ENCODE measurements around the gene TLR7. TPM values are rescaled to one million over a fixed set of nuclear protein-coding genes. Genes with fewer than 3 reads are reported as not detected.

Gene TLR7
- total RNA-seq (not detected), polyA plus RNA-seq (not detected)

GRCh38 chrX:12866451-12867377, at the start of gene TLR7:
TLR7 (plus strand) TSS chrX:12867072; CDS start chrX:12867579, 507 bp downstream.
- H3K27me3 Mint-ChIP-seq: peaks cover 7 to 9% of the 10 kb centered on the region in 2 donors
- no peaks in the 10 kb centered on the region for H3K36me3 Mint-ChIP-seq
- ChIA-PET CTCF (no interaction called here), POLR2A (no interaction called here)
- Histone ChIP-seq H3K4me3 (ENCODE audit: low read length) (no peak within 1 kb of the TSS), H3K4me1 (ENCODE audit: insufficient read depth, low read length) (no peaks in the 10 kb centered on the region), H3K27me3 (ENCODE audit: insufficient read depth, low read length, poor library complexity, severe bottlenecking) (no peaks in the 10 kb centered on the region), H3K9me3 (ENCODE audit: low read length) (no peaks in the 10 kb centered on the region), H3K27ac (ENCODE audit: low read depth, low read length) (no peak within 1 kb of the TSS), H3K36me3 (ENCODE audit: insufficient read depth, low read length) (no peaks in the 10 kb centered on the region)
- no peak for DNase-seq
- H3K9me3 Mint-ChIP-seq: peaks cover 0 to 5% (median 3%) of the 10 kb centered on the region in 5 donors
- no peak within 1 kb of the TSS for H3K27ac Mint-ChIP-seq
- H3K4me3 Mint-ChIP-seq: no peak within 1 kb of the TSS
- no peaks in the 10 kb centered on the region for H3K4me1 Mint-ChIP-seq

GRCh38 chrX:12817528-12817927, 49.3 kb upstream of the TLR7 start:
- ChIA-PET POLR2A (no interaction called here), CTCF (interaction anchor here (0.7 kb wide), 1 partner anchor 818 kb away, joined by 3 read pairs; no protein-coding TSS in a partner anchor)
- Histone ChIP-seq H3K36me3 (ENCODE audit: insufficient read depth, low read length) (peaks cover 4% of the 10 kb centered on the region), H3K4me3 (ENCODE audit: low read length) (no peak overlapping the region), H3K27ac (ENCODE audit: low read depth, low read length) (no peak overlapping the region), H3K9me3 (ENCODE audit: low read length) (no peaks in the 10 kb centered on the region), H3K27me3 (ENCODE audit: insufficient read depth, low read length, poor library complexity, severe bottlenecking) (no peaks in the 10 kb centered on the region), H3K4me1 (ENCODE audit: insufficient read depth, low read length) (no peaks in the 10 kb centered on the region)
- no peak for DNase-seq
- Mint-ChIP-seq H3K9me3 (no peaks in the 10 kb centered on the region), H3K4me3 (no peak overlapping the region), H3K27me3 (no peaks in the 10 kb centered on the region), H3K36me3 (peaks cover 5 to 52% (median 7%) of the 10 kb centered on the region in 3 donors), H3K4me1 (no peaks in the 10 kb centered on the region), H3K27ac (no peak overlapping the region)

GRCh38 chrX:12819222-12819621, 47.6 kb upstream of the TLR7 start:
- Mint-ChIP-seq H3K27ac (no peak overlapping the region), H3K4me3 (no peak overlapping the region), H3K9me3 (no peaks in the 10 kb centered on the region), H3K36me3 (peaks cover 5 to 57% (median 9%) of the 10 kb centered on the region in 3 donors), H3K4me1 (no peaks in the 10 kb centered on the region), H3K27me3 (no peaks in the 10 kb centered on the region)
- Histone ChIP-seq H3K27me3 (ENCODE audit: insufficient read depth, low read length, poor library complexity, severe bottlenecking) (no peaks in the 10 kb centered on the region), H3K27ac (ENCODE audit: low read depth, low read length) (no peak overlapping the region), H3K36me3 (ENCODE audit: insufficient read depth, low read length) (peaks cover 6% of the 10 kb centered on the region), H3K9me3 (ENCODE audit: low read length) (no peaks in the 10 kb centered on the region), H3K4me1 (ENCODE audit: insufficient read depth, low read length) (no peaks in the 10 kb centered on the region), H3K4me3 (ENCODE audit: low read length) (no peak overlapping the region)
- ChIA-PET POLR2A (no interaction called here), CTCF (no interaction called here)
- no peak for DNase-seq

- Histone ChIP-seq H3K27me3 (ENCODE audit: insufficient read depth, low read length, poor library complexity, severe bottlenecking) (no peaks in the 10 kb centered on the region), H3K4me1 (ENCODE audit: insufficient read depth, low read length) (no peaks in the 10 kb centered on the region), H3K9me3 (ENCODE audit: low read length) (no peaks in the 10 kb centered on the region), H3K27ac (ENCODE audit: low read depth, low read length) (no peak overlapping the region), H3K4me3 (ENCODE audit: low read length) (no peak overlapping the region), H3K36me3 (ENCODE audit: insufficient read depth, low read length) (peaks cover 6% of the 10 kb centered on the region)
- no peak for DNase-seq
- POLR2A ChIA-PET: no interaction called here
- Mint-ChIP-seq H3K9me3 (no peaks in the 10 kb centered on the region), H3K36me3 (peaks cover 5 to 63% (median 12%) of the 10 kb centered on the region in 3 donors), H3K4me1 (no peaks in the 10 kb centered on the region), H3K27me3 (no peaks in the 10 kb centered on the region), H3K4me3 (no peak overlapping the region), H3K27ac (no peak overlapping the region)
- CTCF ChIA-PET: no interaction called here
Observed at GRCh38 chrX:12820737-12821136, 46.1 kb upstream of the TLR7 start.

- no peak overlapping the region for H3K27ac Mint-ChIP-seq
- peaks cover 0 to 44% (median 12%) of the 10 kb centered on the region in 3 donors for H3K36me3 Mint-ChIP-seq
- ChIA-PET CTCF (no interaction called here), POLR2A (no interaction called here)
- H3K4me1 Mint-ChIP-seq: no peaks in the 10 kb centered on the region
- DNase-seq: no peak
- Histone ChIP-seq H3K4me3 (ENCODE audit: low read length) (no peak overlapping the region), H3K4me1 (ENCODE audit: insufficient read depth, low read length) (no peaks in the 10 kb centered on the region), H3K27me3 (ENCODE audit: insufficient read depth, low read length, poor library complexity, severe bottlenecking) (no peaks in the 10 kb centered on the region), H3K27ac (ENCODE audit: low read depth, low read length) (no peak overlapping the region), H3K36me3 (ENCODE audit: insufficient read depth, low read length) (peaks cover 6% of the 10 kb centered on the region), H3K9me3 (ENCODE audit: low read length) (no peaks in the 10 kb centered on the region)
- H3K4me3 Mint-ChIP-seq: no peak overlapping the region
- no peaks in the 10 kb centered on the region for H3K9me3 Mint-ChIP-seq
- H3K27me3 Mint-ChIP-seq: peaks cover 0 to 3% of the 10 kb centered on the region in 2 donors
Observed at GRCh38 chrX:12824944-12825343, 41.9 kb upstream of the TLR7 start.

- POLR2A ChIA-PET: no interaction called here
- H3K9me3 ChIP-seq (ENCODE audit: low read length): no peaks in the 10 kb centered on the region
Observed at GRCh38 chrX:12825801-12826200, 41.1 kb upstream of the TLR7 start.

GRCh38 chrX:12843061-12843667, 23.7 kb upstream of the TLR7 start:
- Mint-ChIP-seq H3K4me3 (peak overlapping the region in 1 of 7 donors; percentile 68), H3K9me3 (peaks cover 0 to 4% (median 0%) of the 10 kb centered on the region in 5 donors), H3K4me1 (peaks cover 0 to 12% (median 0%) of the 10 kb centered on the region in 3 donors), H3K36me3 (no peaks in the 10 kb centered on the region), H3K27me3 (peaks cover 3 to 7% of the 10 kb centered on the region in 2 donors), H3K27ac (no peak overlapping the region)
- ChIA-PET POLR2A (no interaction called here), CTCF (no interaction called here)
- Histone ChIP-seq H3K27ac (ENCODE audit: low read depth, low read length) (no peak overlapping the region), H3K4me1 (ENCODE audit: insufficient read depth, low read length) (no peaks in the 10 kb centered on the region), H3K27me3 (ENCODE audit: insufficient read depth, low read length, poor library complexity, severe bottlenecking) (no peaks in the 10 kb centered on the region), H3K9me3 (ENCODE audit: low read length) (no peaks in the 10 kb centered on the region), H3K4me3 (ENCODE audit: low read length) (no peak overlapping the region), H3K36me3 (ENCODE audit: insufficient read depth, low read length) (no peaks in the 10 kb centered on the region)
- no peak for DNase-seq

More at GRCh38 chrX:12825801-12826200, 41.1 kb upstream of the TLR7 start:
- no peaks in the 10 kb centered on the region for H3K27me3 ChIP-seq (ENCODE audit: insufficient read depth, low read length, poor library complexity, severe bottlenecking)
- H3K36me3 ChIP-seq (ENCODE audit: insufficient read depth, low read length): peaks cover 6% of the 10 kb centered on the region
- no peak for DNase-seq
- no peak overlapping the region for H3K4me3 Mint-ChIP-seq
- H3K27me3 Mint-ChIP-seq: peaks cover 0 to 5% of the 10 kb centered on the region in 2 donors
- H3K4me3 ChIP-seq (ENCODE audit: low read length): no peak overlapping the region
- CTCF ChIA-PET: no interaction called here
- no peaks in the 10 kb centered on the region for H3K4me1 Mint-ChIP-seq
- no peaks in the 10 kb centered on the region for H3K4me1 ChIP-seq (ENCODE audit: insufficient read depth, low read length)
- no peak overlapping the region for H3K27ac Mint-ChIP-seq
- no peaks in the 10 kb centered on the region for H3K9me3 Mint-ChIP-seq
- H3K27ac ChIP-seq (ENCODE audit: low read depth, low read length): no peak overlapping the region
- H3K36me3 Mint-ChIP-seq: peaks cover 0 to 37% (median 8%) of the 10 kb centered on the region in 3 donors

GRCh38 chrX:12843668-12844279, 23.1 kb upstream of the TLR7 start:
- H3K9me3 Mint-ChIP-seq: peaks cover 0 to 4% (median 0%) of the 10 kb centered on the region in 5 donors
- CTCF ChIA-PET: no interaction called here

More at GRCh38 chrX:12843668-12844279, 23.1 kb upstream of the TLR7 start:
- POLR2A ChIA-PET: no interaction called here
- H3K27ac Mint-ChIP-seq: peak overlapping the region in 4 of 8 donors; percentile 5 to 22 (median 13)
- peaks cover 3% of the 10 kb centered on the region in 2 donors for H3K27me3 Mint-ChIP-seq
- H3K4me1 Mint-ChIP-seq: peaks cover 0 to 12% (median 0%) of the 10 kb centered on the region in 3 donors
- Histone ChIP-seq H3K9me3 (ENCODE audit: low read length) (no peaks in the 10 kb centered on the region), H3K4me3 (ENCODE audit: low read length) (peak overlapping the region; percentile 41), H3K4me1 (ENCODE audit: insufficient read depth, low read length) (no peaks in the 10 kb centered on the region), H3K27ac (ENCODE audit: low read depth, low read length) (no peak overlapping the region), H3K36me3 (ENCODE audit: insufficient read depth, low read length) (no peaks in the 10 kb centered on the region), H3K27me3 (ENCODE audit: insufficient read depth, low read length, poor library complexity, severe bottlenecking) (no peaks in the 10 kb centered on the region)
- DNase-seq: no peak
- peak overlapping the region in 4 of 7 donors; percentile 33 to 68 (median 48) for H3K4me3 Mint-ChIP-seq
- H3K36me3 Mint-ChIP-seq: no peaks in the 10 kb centered on the region

Measured in CD8-positive, alpha-beta memory T cell (primary cell).